Activated T-helper 9 cell treated with anti-CD3 and anti-CD28 coated beads, Interleukin-2, amount 50 U/mL, for 16 hours (primary cell): Measurements from ENCODE around the gene HOXA2.

Experiments
- DNase-seq: peaks from one replicate; pipeline ENCODE4 v3.0.0-alpha.2; 2020; ENCODE audit warnings: low read depth

The HOXA2 gene

GRCh38 chr7:27098578-27099451, 3.7 kb downstream of the HOXA2 start:
- DNase-seq, result no peak

DNA sequence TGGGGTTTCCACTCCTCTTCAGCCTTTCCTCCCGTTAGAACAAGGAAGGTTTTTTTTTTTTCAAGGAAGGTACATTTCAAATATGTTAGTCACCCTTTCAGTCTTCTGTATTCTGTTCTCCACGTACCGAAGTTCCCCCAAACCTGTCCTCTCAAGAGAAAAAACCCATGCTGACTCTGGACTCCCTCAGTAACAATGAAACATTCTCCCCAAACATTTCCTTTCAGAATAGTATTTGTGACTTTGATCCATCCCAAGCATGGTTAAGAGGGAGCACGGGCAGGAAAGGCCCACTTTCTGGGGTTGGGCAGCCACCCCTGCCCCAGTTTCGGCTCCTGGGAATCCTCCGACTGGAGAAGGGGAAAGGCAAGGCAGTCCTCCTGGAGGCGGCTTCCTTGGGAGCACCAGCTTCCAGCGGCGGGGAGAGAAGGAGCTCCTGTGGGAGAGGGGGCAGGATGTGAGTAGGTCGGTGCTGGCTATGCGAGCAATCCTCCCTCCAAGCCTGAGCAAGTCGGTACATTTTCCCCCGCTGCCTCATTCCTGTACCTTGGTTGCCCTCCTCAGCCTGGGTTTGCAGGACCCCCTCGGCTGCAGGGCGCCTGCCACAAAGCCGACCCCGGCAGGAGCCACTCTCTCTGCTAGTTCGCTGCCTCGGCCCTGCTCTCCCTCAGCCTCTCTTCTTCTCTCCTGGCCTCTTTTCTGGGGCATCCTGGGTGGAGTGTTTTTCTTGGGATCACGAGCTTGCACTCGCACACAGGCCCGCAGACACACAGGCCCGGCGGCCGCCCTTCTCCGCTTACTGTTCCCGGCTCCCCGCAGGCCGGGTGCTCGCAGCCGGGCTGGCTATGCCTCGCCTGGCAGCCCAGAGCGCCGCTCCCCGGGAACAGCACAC, 4.6 kb downstream of the HOXA2 start:
- DNase-seq, result no peak

GRCh38 chr7:27096768-27097514, 5.5 kb downstream of the HOXA2 start:
- DNase-seq, result no peak

DNA sequence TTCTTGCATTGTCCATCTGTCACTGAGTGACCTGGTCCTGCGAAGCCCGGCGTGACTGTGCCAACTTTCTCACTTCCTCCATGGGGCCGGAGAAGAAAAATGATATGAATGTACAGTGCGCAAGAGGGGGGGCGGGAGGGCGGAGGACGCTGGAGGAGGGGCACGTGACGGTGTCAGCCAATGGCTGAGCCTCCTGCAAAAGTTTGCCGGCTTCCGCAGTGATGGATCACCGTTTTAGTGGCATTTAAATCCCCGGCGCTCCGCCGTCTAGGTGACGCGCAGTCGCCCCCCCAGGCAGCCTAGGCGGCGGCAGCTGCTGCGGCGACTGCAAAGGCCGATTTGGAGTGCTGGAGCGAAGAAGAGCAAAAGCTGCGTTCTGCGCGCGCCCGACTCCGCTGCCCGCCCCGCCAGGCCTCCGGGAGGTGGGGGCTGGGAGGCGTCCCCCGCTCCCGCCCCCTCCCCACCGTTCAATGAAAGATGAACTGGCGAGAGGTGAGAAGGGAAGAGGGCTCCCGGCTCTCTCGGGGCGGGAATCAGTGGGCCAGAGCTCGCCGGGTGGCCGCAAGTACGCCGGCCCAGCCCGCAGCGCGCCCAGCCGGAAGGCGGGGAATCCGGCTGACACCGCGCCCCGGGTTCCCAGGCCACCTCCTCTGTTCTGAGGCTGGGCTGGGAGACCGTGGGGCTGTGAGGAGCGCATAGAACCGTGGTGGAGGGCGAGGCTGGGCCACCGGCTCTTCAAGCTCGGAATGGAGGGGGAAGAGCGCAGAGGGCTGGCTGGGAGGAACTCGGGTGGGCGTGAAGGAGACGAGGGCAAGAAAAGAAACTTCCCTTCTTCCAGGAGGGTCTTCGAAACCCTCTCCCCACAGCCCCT, 6.4 kb downstream of the HOXA2 start, which contains the start of gene HOXA1:
Gene HOXA1, minus strand, starts transcription at position 104 of the 871 bp plus-strand sequence. Its CDS starts 88 bp downstream, at position 16.
- DNase-seq, result peak; percentile 47

- no peak for DNase-seq
Observed at GRCh38 chr7:27095050-27095896, 7.2 kb downstream of the HOXA2 start.

- no peak for DNase-seq
Observed at GRCh38 chr7:27094304-27095049, 8.0 kb downstream of the HOXA2 start.

DNA sequence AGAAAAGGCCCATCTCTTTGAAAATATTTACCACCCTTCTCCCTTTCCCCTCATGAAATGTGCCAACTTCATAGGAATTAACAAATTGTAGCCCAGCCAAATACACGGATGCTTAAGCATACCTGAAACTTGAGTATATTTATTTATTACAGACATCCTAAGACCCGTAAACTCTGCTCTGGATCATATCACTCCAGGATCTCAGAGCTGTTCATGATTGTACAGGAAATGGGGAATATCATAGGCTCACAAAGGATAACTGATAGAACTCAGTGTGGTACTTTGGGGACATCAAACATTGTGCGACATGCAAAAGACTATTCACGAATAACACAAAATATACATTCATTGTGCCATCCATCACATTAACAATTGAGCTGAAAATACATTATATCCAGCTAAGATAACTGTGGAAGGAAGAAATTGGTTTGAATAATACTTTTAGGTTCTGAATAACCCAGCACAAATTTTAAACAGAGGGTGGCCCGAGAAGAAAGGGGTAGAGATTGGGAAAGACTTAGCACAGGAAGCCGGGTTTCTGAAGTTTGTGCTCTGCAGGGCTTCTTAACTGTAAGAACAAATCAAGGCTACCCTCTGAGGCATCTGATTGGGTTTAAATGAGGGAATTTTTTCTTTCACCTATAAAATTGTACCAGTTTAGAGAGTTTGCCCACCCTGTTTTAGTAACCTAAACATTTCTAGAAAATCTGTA, 9.1 kb downstream of the HOXA2 start:
- no peak for DNase-seq

GRCh38 chr7:27092819-27093110, 9.7 kb downstream of the HOXA2 start:
- DNase-seq, result no peak

GRCh38 chr7:27091941-27092818, 10.3 kb downstream of the HOXA2 start:
- DNase-seq, result no peak

DNA sequence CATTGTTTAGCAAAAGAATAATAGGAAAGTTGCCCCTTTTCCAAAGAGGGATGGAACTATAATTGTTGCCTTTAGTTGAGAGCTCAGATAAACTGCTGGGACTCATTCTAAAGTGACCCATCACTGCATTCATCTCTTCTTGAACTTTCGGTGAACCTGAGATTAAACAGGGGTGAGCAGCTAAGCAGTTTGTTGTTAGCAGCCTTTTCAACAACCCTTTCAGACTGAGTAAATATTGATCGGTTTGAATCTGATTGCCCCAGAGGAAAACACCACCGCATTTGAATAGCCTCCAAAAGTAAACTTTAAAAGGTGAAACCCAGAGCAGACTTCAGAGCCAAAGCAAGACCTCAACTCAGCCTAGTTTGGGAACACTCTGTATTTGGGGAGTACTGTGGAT, 11.4 kb downstream of the HOXA2 start:
- no peak for DNase-seq

- DNase-seq, result no peak
Observed at GRCh38 chr7:27088002-27088922, 14.2 kb downstream of the HOXA2 start.

GRCh38 chr7:27083646-27084045, 18.8 kb downstream of the HOXA2 start:
- DNase-seq, result no peak

GRCh38 chr7:27082171-27082570, 20.3 kb downstream of the HOXA2 start:
- DNase-seq, result no peak

- no peak for DNase-seq
Observed at GRCh38 chr7:27080844-27081436, 21.5 kb downstream of the HOXA2 start.

- no peak for DNase-seq
Observed at GRCh38 chr7:27079234-27079975, 23.1 kb downstream of the HOXA2 start.
